Measurements from ENCODE around the gene EEF2K. TPM values are rescaled to one million over a fixed set of nuclear protein-coding genes. Genes with fewer than 3 reads are reported as not detected.
A peak's percentile ranks its signal among the peaks of the same experiment; 100 is the strongest.

The EEF2K gene
- total and polyA plus RNA-seq, 2 donors from 2014 or later = 2.8 to 28.1 TPM

- intact Hi-C loops (cut with DNase I) = no loop called here
- Histone ChIP-seq H3K27me3 (ENCODE audit: control insufficient read depth, insufficient read depth, low read length) (no peaks in the 10 kb centered on the region), H3K36me3 (ENCODE audit: control insufficient read depth in 2 of 3, insufficient read depth in 3 of 3, low read length in 3 of 3) (peaks cover 0 to 6% (median 0%) of the 10 kb centered on the region in 3 donors), H3K4me1 (ENCODE audit: control insufficient read depth in 2 of 3, insufficient read depth in 2 of 3, low read depth in 1 of 3, low read length in 3 of 3) (peaks cover 0 to 12% (median 5%) of the 10 kb centered on the region in 3 donors), H3K9me3 (ENCODE audit: control insufficient read depth in 2 of 3, insufficient read depth in 1 of 3, low read length in 3 of 3) (no peaks in the 10 kb centered on the region), H3K4me3 (ENCODE audit: low read length in 3 of 3) (peak within 1 kb of the TSS; percentile 88 to 96 (median 91)), H3K27ac (ENCODE audit: low read depth in 2 of 2, low read length in 2 of 2) (peak within 1 kb of the TSS; percentile 96), H3K9ac (ENCODE audit: low read length in 3 of 3) (peak within 1 kb of the TSS; percentile 87 to 89 (median 87))
- FAIRE-seq (peak; percentile 66), DNase-seq (peak; percentile 99 to 100 (median 100))
- TF ChIP-seq CTCF (IDR thresholded peaks at IDR 0.05; ENCODE audit: borderline replicate concordance, extremely low read depth, insufficient read depth) = peak; percentile 98
Measured at GRCh38 chr16:22297114-22297870, 91.2 kb downstream of the EEF2K start, which contains the start of gene POLR3E. Gene POLR3E (plus strand): TSS chr16:22297409. CDS start chr16:22302969, 5,560 bp downstream.

GRCh38 chr16:22297871-22298733 is 92.0 kb downstream of the EEF2K start:
- FAIRE-seq (no peak), DNase-seq (peak in 4 of 5 donors; percentile 89 to 96 (median 92))
- H3K9me3 ChIP-seq (ENCODE audit: control insufficient read depth in 2 of 3, insufficient read depth in 1 of 3, low read length in 3 of 3) = no peaks in the 10 kb centered on the region
- peak overlapping the region; percentile 66 to 89 (median 87) for H3K9ac ChIP-seq (ENCODE audit: low read length in 3 of 3)
- peak overlapping the region; percentile 66 to 96 (median 88) for H3K4me3 ChIP-seq (ENCODE audit: low read length in 3 of 3)
- peaks cover 0 to 12% (median 5%) of the 10 kb centered on the region in 3 donors for H3K4me1 ChIP-seq (ENCODE audit: control insufficient read depth in 2 of 3, insufficient read depth in 2 of 3, low read depth in 1 of 3, low read length in 3 of 3)
- TF ChIP-seq CTCF (IDR thresholded peaks at IDR 0.05; ENCODE audit: borderline replicate concordance, extremely low read depth, insufficient read depth) = no peak
- H3K36me3 ChIP-seq (ENCODE audit: control insufficient read depth in 2 of 3, insufficient read depth in 3 of 3, low read length in 3 of 3) = peaks cover 0 to 6% (median 5%) of the 10 kb centered on the region in 3 donors
- intact Hi-C loops (cut with DNase I) = no loop called here
- peak overlapping the region; percentile 96 for H3K27ac ChIP-seq (ENCODE audit: low read depth in 2 of 2, low read length in 2 of 2)
- no peaks in the 10 kb centered on the region for H3K27me3 ChIP-seq (ENCODE audit: control insufficient read depth, insufficient read depth, low read length)

- peak overlapping the region in 1 of 3 donors; percentile 66 for H3K9ac ChIP-seq (ENCODE audit: low read length in 3 of 3)
Measured at GRCh38 chr16:22299036-22299435, 93.0 kb downstream of the EEF2K start.

More at GRCh38 chr16:22299036-22299435, 93.0 kb downstream of the EEF2K start:
- H3K4me3 ChIP-seq (ENCODE audit: low read length in 3 of 3) = peak overlapping the region in 2 of 3 donors; percentile 66 to 88
- FAIRE-seq = no peak
- peaks cover 0 to 6% (median 5%) of the 10 kb centered on the region in 3 donors for H3K36me3 ChIP-seq (ENCODE audit: control insufficient read depth in 2 of 3, insufficient read depth in 3 of 3, low read length in 3 of 3)
- DNase-seq = no peak
- no peaks in the 10 kb centered on the region for H3K9me3 ChIP-seq (ENCODE audit: control insufficient read depth in 2 of 3, insufficient read depth in 1 of 3, low read length in 3 of 3)
- intact Hi-C loops (cut with DNase I) = no loop called here
- TF ChIP-seq CTCF (IDR thresholded peaks at IDR 0.05; ENCODE audit: borderline replicate concordance, extremely low read depth, insufficient read depth) = no peak
- H3K4me1 ChIP-seq (ENCODE audit: control insufficient read depth in 2 of 3, insufficient read depth in 2 of 3, low read depth in 1 of 3, low read length in 3 of 3) = peaks cover 0 to 12% (median 5%) of the 10 kb centered on the region in 3 donors
- H3K27me3 ChIP-seq (ENCODE audit: control insufficient read depth, insufficient read depth, low read length) = no peaks in the 10 kb centered on the region
- no peak overlapping the region for H3K27ac ChIP-seq (ENCODE audit: low read depth in 2 of 2, low read length in 2 of 2)

Measured in kidney (tissue), 14 donors.